OCI-LY3 (cell line): ENCODE measurements around the gene SIGLEC9.

Experiments
- H2AFZ ChIP-seq: fragments of 200-600, 300-600 bp; shearing (Covaris generic); 2 replicates; pipeline ENCODE4 v1.6.0; 2014; ENCODE audit warnings: antibody characterized with exemption, low read depth, low read length
- H3K27ac ChIP-seq: fragments of 200-600, 300-600 bp; sonication (generic); 2 replicates; pipeline ENCODE4 v1.5.1; 2014; ENCODE audit warnings: mild to moderate bottlenecking, low read length, moderate library complexity, mixed read lengths
- H3K27me3 ChIP-seq: fragments of 200-600, 300-600 bp; sonication (generic); 2 replicates; pipeline ENCODE4 v1.6.1; 2014; ENCODE audit warnings: low read depth, low read length, mixed read lengths
- H3K36me3 ChIP-seq: fragments of 200-600, 300-600 bp; sonication (generic); replicated peaks from 2 replicates; pipeline ENCODE3; 2014; ENCODE audit warnings: low read depth, low read length, mixed read lengths
- H3K4me1 ChIP-seq: fragments of 300-600, 200-600 bp; sonication (generic); 2 replicates; pipeline ENCODE4 v1.6.1; 2014; ENCODE audit warnings: low read length, mixed read lengths
- H3K4me2 ChIP-seq: fragments of 200-600, 300-600 bp; sonication (generic); 2 replicates; pipeline ENCODE4 v1.6.1; 2014; ENCODE audit warnings: low read length, mixed read lengths
- H3K4me3 ChIP-seq: fragments of 300-600, 200-600 bp; sonication (generic); 2 replicates; pipeline ENCODE4 v1.5.1; 2014; ENCODE audit warnings: antibody characterized with exemption, mild to moderate bottlenecking, low read length, moderate library complexity
- H3K79me2 ChIP-seq: fragments of 300-600, 200-600 bp; shearing (Covaris generic); 2 replicates; pipeline ENCODE4 v1.6.1; 2014; ENCODE audit warnings: mild to moderate bottlenecking, low read length, mixed read lengths
- H3K9ac ChIP-seq: fragments of 300-600, 200-600 bp; shearing (Covaris generic); 2 replicates; pipeline ENCODE4 v1.6.0; 2014; ENCODE audit warnings: mild to moderate bottlenecking, low read length, moderate library complexity
- H3K9me3 ChIP-seq: fragments of 200-600, 300-600 bp; shearing (Covaris generic); 2 replicates; pipeline ENCODE4 v1.6.1; 2014; ENCODE audit warnings: low read length, mixed read lengths; ENCODE audit not compliant: insufficient read depth
- H4K20me1 ChIP-seq: fragments of 200-600, 300-600 bp; sonication (generic); 2 replicates; pipeline ENCODE4 v1.6.1; 2016; ENCODE audit warnings: low read length, mixed read lengths; ENCODE audit not compliant: insufficient read depth
- CTCF ChIP-seq: fragments of 200-600, 300-600 bp; sonication (generic); IDR thresholded peaks from 2 replicates; pipeline ENCODE4 v1.5.1; 2014; ENCODE audit warnings: antibody characterized with exemption, low read length, low read depth
- EZH2phosphoT487 ChIP-seq: fragments of 200-600 bp; shearing (Covaris generic); IDR thresholded peaks from 2 replicates; pipeline ENCODE4 v1.6.1; 2018; ENCODE audit warnings: antibody characterized with exemption, mixed run types, low read depth

The SIGLEC9 gene

GRCh38 chr19:51124729-51125128 lies at the start of gene SIGLEC9:
Gene SIGLEC9, plus strand, starts transcription at chr19:51124906. Its CDS starts 69 bp downstream, at chr19:51124975.
- peaks cover 5% of the 10 kb centered on the region for H3K4me1 ChIP-seq
- H3K9ac ChIP-seq, result no peak within 1 kb of the TSS
- no peak within 1 kb of the TSS for H3K4me2 ChIP-seq
- no peaks in the 10 kb centered on the region for H3K9me3 ChIP-seq
- no peaks in the 10 kb centered on the region for H3K79me2 ChIP-seq
- H4K20me1 ChIP-seq, result no peaks in the 10 kb centered on the region
- TF ChIP-seq EZH2phosphoT487 (no peak), CTCF (no peak)
- no peak within 1 kb of the TSS for H3K4me3 ChIP-seq
- no peak within 1 kb of the TSS for H3K27ac ChIP-seq
- no peaks in the 10 kb centered on the region for H3K36me3 ChIP-seq
- H2AFZ ChIP-seq, result no peak within 1 kb of the TSS
- peaks cover 10% of the 10 kb centered on the region for H3K27me3 ChIP-seq

- no peak overlapping the region for H3K4me3 ChIP-seq
- no peak overlapping the region for H3K9ac ChIP-seq
- H2AFZ ChIP-seq, result no peak overlapping the region
- TF ChIP-seq EZH2phosphoT487 (no peak), CTCF (no peak)
- no peak overlapping the region for H3K27ac ChIP-seq
- 0 out of 2 replicates have a peak, but pooled peaks cover 5% of the 10 kb centered on the region for H3K9me3 ChIP-seq
- H3K4me2 ChIP-seq, result no peak overlapping the region
- H3K36me3 ChIP-seq, result no peaks in the 10 kb centered on the region
- no peaks in the 10 kb centered on the region for H3K4me1 ChIP-seq
- H4K20me1 ChIP-seq, result no peaks in the 10 kb centered on the region
- H3K27me3 ChIP-seq, result peaks cover 26% of the 10 kb centered on the region
- no peaks in the 10 kb centered on the region for H3K79me2 ChIP-seq
These were observed 48.7 kb upstream of the SIGLEC9 start for GRCh38 chr19:51075998-51076397.

GRCh38 chr19:51076631-51077213 lies 48.0 kb upstream of the SIGLEC9 start:
- Histone ChIP-seq H3K79me2 (no peaks in the 10 kb centered on the region), H3K4me2 (no peak overlapping the region), H3K4me1 (no peaks in the 10 kb centered on the region), H4K20me1 (no peaks in the 10 kb centered on the region), H3K9ac (no peak overlapping the region), H3K36me3 (no peaks in the 10 kb centered on the region), H3K9me3 (0 out of 2 replicates have a peak, but pooled peaks cover 5% of the 10 kb centered on the region), H2AFZ (no peak overlapping the region), H3K4me3 (no peak overlapping the region), H3K27ac (no peak overlapping the region), H3K27me3 (peaks cover 25% of the 10 kb centered on the region)
- TF ChIP-seq CTCF (no peak), EZH2phosphoT487 (no peak)

- TF ChIP-seq CTCF (no peak), EZH2phosphoT487 (no peak)
- H4K20me1 ChIP-seq, result no peaks in the 10 kb centered on the region
- no peaks in the 10 kb centered on the region for H3K36me3 ChIP-seq
- no peaks in the 10 kb centered on the region for H3K79me2 ChIP-seq
- H3K27me3 ChIP-seq, result peaks cover 21% of the 10 kb centered on the region
- H2AFZ ChIP-seq, result no peak overlapping the region
- H3K27ac ChIP-seq, result no peak overlapping the region
- H3K4me1 ChIP-seq, result no peaks in the 10 kb centered on the region
- 0 out of 2 replicates have a peak, but pooled peaks cover 5% of the 10 kb centered on the region for H3K9me3 ChIP-seq
- H3K4me3 ChIP-seq, result no peak overlapping the region
- H3K4me2 ChIP-seq, result no peak overlapping the region
- H3K9ac ChIP-seq, result no peak overlapping the region
These were observed 46.6 kb upstream of the SIGLEC9 start for GRCh38 chr19:51078104-51078503.
